Osteoblast (primary cell): ENCODE data around the gene TM4SF1. TPM values are rescaled to one million over a fixed set of nuclear protein-coding genes. Genes with fewer than 3 reads are reported as not detected.
"Not testable (repeated sequence)": the region's sequence is repeated elsewhere in the genome, so short reads cannot be mapped to it uniquely, and the experiment has no call there.

Experiments used
- DNase-seq: peaks from one replicate; pipeline ENCODE4 v3.0.0; 2011; ENCODE audit warnings: low spot score, mixed read lengths; ENCODE audit not compliant: insufficient read length; ENCODE audit errors: missing footprints
- H2AFZ ChIP-seq: 2 replicates; pipeline ENCODE4 v1.6.0; 2011; ENCODE audit warnings: mild to moderate bottlenecking, low read length
- H3K27ac ChIP-seq: 2 replicates; pipeline ENCODE4 v1.5.1; 2011; ENCODE audit warnings: mild to moderate bottlenecking, low read depth, low read length, moderate library complexity
- H3K27me3 ChIP-seq: 2 replicates; pipeline ENCODE4 v1.6.0; 2012; ENCODE audit warnings: mild to moderate bottlenecking, control low read depth, inconsistent platforms, low read length, moderate library complexity; ENCODE audit not compliant: insufficient read depth
- H3K36me3 ChIP-seq: 2 replicates; pipeline ENCODE4 v1.5.1; 2011; ENCODE audit warnings: mild to moderate bottlenecking, low read length, control low read depth, moderate library complexity; ENCODE audit not compliant: insufficient read depth
- H3K4me1 ChIP-seq: 2 replicates; pipeline ENCODE4 v1.5.1; 2011; ENCODE audit warnings: mild to moderate bottlenecking, low read length, control low read depth, moderate library complexity; ENCODE audit not compliant: insufficient read depth
- H3K4me2 ChIP-seq: 2 replicates; pipeline ENCODE4 v1.6.0; 2011; ENCODE audit warnings: mild to moderate bottlenecking, low read length; ENCODE audit not compliant: insufficient read depth
- H3K4me3 ChIP-seq: fragments of 200-600 bp; sonication (generic); 3 replicates; pipeline ENCODE4 v1.5.1; 2012; ENCODE audit warnings: mild to moderate bottlenecking, low read length, inconsistent platforms; ENCODE audit not compliant: insufficient read depth
- H3K79me2 ChIP-seq: 2 replicates; pipeline ENCODE4 v1.6.0; 2012; ENCODE audit warnings: mild to moderate bottlenecking, low read length, control low read depth, inconsistent platforms; ENCODE audit not compliant: insufficient read depth
- H3K9me3 ChIP-seq: 2 replicates; pipeline ENCODE4 v1.5.1; 2011; ENCODE audit warnings: low read depth, low read length, control low read depth
- H4K20me1 ChIP-seq: 2 replicates; pipeline ENCODE4 v1.6.0; 2012; ENCODE audit warnings: mild to moderate bottlenecking, low read length, control low read depth; ENCODE audit not compliant: insufficient read depth
- CTCF ChIP-seq: IDR thresholded peaks from 2 replicates; pipeline ENCODE4 v1.5.1; 2011; ENCODE audit warnings: mild to moderate bottlenecking, low read depth, low read length, moderate library complexity; ENCODE audit errors: extremely low read depth
- total RNA-seq: library from RNA; depleted of rRNA; stranded (reverse); fragments of >200 nt; gene quantifications from 2 replicates; pipeline ENCODE4 v1.2.3, GENCODE V29; 2012

TM4SF1 gene
- total RNA-seq, 1 donor: 210 TPM

GRCh38 chr3:149381173-149382100 lies 4.0 kb upstream of the TM4SF1 start:
- H3K36me3 ChIP-seq: no peaks in the 10 kb centered on the region
- no peak overlapping the region for H2AFZ ChIP-seq
- no peaks in the 10 kb centered on the region for H3K27me3 ChIP-seq
- H3K27ac ChIP-seq: peak overlapping the region; percentile 94
- no peak for TF ChIP-seq CTCF
- no peaks in the 10 kb centered on the region for H4K20me1 ChIP-seq
- peaks cover 11% of the 10 kb centered on the region for H3K79me2 ChIP-seq
- peaks cover 50% of the 10 kb centered on the region for H3K4me1 ChIP-seq
- peak overlapping the region; percentile 54 for H3K4me2 ChIP-seq
- no peak overlapping the region for H3K4me3 ChIP-seq
- DNase-seq: no peak
- no peaks in the 10 kb centered on the region for H3K9me3 ChIP-seq

GRCh38 chr3:149380220-149380619 lies 2.8 kb upstream of the TM4SF1 start:
- Histone ChIP-seq H3K79me2 (peaks cover 21% of the 10 kb centered on the region), H3K4me1 (peaks cover 46% of the 10 kb centered on the region)
- not testable (repeated sequence) for H2AFZ ChIP-seq, H3K4me2 ChIP-seq, DNase-seq, H4K20me1 ChIP-seq, H3K36me3 ChIP-seq, H3K27me3 ChIP-seq, H3K27ac ChIP-seq, H3K4me3 ChIP-seq, H3K9me3 ChIP-seq

GRCh38 chr3:149378478-149379309 lies 1.2 kb upstream of the TM4SF1 start:
- peak overlapping the region; percentile 85 for H3K4me2 ChIP-seq

More at GRCh38 chr3:149378478-149379309, 1.2 kb upstream of the TM4SF1 start:
- Histone ChIP-seq H3K79me2 (peaks cover 27% of the 10 kb centered on the region), H4K20me1 (peaks cover 5% of the 10 kb centered on the region), H2AFZ (no peak overlapping the region), H3K4me1 (peaks cover 51% of the 10 kb centered on the region), H3K27ac (peak overlapping the region; percentile 88), H3K36me3 (peaks cover 20% of the 10 kb centered on the region), H3K4me3 (no peak overlapping the region), H3K9me3 (no peaks in the 10 kb centered on the region), H3K27me3 (no peaks in the 10 kb centered on the region)
- no peak for TF ChIP-seq CTCF
- no peak for DNase-seq
